Measurements from ENCODE around the gene DBF4.

DNA sequence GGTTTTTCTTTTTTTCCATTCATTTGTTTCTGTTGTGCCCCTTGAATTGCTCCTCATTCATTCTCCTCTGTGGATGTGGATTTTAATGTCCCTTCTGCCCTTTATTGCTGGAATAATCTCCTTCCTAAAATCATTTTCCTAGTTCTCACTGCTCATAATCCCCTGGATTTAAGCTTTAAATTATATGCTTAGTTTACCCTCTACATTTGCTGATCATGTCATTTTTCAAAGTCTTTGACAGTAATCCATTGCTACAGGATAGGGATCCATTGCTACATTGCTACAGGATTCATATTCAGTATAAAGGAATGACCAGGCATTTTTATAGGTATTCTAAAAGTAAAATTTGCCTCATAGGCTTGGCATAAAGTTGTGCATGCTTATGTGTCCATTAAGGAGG lies 72.1 kb downstream of the DBF4 start:
- TF ChIP-seq EZH2 (IDR thresholded peaks at IDR 0.05; ENCODE audit: borderline replicate concordance, low read length) = no peak
- TF ChIP-seq, protein P1, sequence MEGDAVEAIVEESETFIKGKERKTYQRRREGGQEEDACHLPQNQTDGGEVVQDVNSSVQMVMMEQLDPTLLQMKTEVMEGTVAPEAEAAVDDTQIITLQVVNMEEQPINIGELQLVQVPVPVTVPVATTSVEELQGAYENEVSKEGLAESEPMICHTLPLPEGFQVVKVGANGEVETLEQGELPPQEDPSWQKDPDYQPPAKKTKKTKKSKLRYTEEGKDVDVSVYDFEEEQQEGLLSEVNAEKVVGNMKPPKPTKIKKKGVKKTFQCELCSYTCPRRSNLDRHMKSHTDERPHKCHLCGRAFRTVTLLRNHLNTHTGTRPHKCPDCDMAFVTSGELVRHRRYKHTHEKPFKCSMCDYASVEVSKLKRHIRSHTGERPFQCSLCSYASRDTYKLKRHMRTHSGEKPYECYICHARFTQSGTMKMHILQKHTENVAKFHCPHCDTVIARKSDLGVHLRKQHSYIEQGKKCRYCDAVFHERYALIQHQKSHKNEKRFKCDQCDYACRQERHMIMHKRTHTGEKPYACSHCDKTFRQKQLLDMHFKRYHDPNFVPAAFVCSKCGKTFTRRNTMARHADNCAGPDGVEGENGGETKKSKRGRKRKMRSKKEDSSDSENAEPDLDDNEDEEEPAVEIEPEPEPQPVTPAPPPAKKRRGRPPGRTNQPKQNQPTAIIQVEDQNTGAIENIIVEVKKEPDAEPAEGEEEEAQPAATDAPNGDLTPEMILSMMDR (conservative IDR thresholded peaks at IDR 0.05 in 1 of 2, IDR thresholded peaks at IDR 0.05 in 1 of 2; ENCODE audit: extremely low read depth in 1 of 2, insufficient read depth in 1 of 2, low read depth in 1 of 2, low read length in 2 of 2) = no peak

Measured in mammary epithelial cell (primary cell).